Measurements from ENCODE around the gene PRKAG2.

PRKAG2 gene

DNA sequence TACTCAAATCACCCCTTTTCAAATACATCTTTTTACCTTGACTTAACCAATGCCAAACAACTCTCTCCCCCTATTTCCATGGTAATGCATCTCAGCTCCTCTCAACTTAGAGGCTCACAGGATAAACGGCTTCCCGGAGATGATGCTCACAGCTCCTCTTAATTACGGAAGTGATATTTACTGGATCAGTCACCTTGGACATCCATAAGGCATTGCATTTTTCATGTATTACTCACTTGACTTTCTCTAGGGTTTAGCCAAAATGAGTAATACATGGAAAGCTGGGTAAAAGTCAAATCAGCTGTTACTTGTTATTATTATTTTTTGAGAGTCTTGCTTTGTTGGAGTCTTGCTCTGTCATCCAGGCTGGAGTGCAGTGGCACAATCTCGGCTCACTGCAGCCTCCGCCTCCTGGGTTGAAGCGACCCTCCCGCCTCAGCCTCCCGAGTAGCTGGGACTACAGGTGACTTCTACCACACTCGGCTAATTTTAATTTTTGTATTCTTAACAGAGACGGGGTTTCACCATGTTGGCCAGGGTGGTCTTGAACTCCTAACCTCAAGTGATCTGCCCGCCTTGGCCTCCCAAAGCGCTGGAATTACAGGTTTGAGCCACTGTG, 283.9 kb downstream of the PRKAG2 start:
- TF ChIP-seq, protein P1, sequence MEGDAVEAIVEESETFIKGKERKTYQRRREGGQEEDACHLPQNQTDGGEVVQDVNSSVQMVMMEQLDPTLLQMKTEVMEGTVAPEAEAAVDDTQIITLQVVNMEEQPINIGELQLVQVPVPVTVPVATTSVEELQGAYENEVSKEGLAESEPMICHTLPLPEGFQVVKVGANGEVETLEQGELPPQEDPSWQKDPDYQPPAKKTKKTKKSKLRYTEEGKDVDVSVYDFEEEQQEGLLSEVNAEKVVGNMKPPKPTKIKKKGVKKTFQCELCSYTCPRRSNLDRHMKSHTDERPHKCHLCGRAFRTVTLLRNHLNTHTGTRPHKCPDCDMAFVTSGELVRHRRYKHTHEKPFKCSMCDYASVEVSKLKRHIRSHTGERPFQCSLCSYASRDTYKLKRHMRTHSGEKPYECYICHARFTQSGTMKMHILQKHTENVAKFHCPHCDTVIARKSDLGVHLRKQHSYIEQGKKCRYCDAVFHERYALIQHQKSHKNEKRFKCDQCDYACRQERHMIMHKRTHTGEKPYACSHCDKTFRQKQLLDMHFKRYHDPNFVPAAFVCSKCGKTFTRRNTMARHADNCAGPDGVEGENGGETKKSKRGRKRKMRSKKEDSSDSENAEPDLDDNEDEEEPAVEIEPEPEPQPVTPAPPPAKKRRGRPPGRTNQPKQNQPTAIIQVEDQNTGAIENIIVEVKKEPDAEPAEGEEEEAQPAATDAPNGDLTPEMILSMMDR (IDR thresholded peaks at IDR 0.05; ENCODE audit: insufficient read depth, low read length, poor library complexity, severe bottlenecking), result no peak
- Histone ChIP-seq H3K4me3 (replicated peaks; ENCODE audit: low read depth, low read length) (no peak overlapping the region), H3K27me3 (replicated peaks; ENCODE audit: control insufficient read depth, insufficient read depth, low read length) (no peaks in the 10 kb centered on the region), H3K36me3 (ENCODE audit: control insufficient read depth, insufficient read depth, low read length) (no peaks in the 10 kb centered on the region; the same call in 1 of the 2 replicates)
- no peak for DNase-seq (ENCODE audit: extremely low read depth, insufficient read length)

DNA sequence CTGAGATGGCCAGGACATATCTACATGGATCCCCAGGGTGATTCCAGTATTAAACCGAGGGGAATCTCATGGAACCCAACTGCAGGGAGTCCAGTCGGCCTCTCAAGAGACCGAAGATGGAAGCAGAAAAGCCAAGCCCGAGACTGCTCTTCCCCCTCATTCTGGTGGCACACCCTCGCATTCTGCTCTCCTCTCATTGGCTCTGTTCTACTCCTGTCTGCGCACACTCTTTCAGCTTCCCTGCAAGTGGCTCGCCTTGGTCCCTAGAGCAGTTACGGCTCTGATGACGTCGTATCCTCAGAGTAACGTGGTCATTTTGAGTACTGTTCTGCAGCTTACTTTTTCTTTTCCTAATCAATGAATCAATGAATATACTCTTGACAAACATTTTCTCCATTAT, 284.6 kb downstream of the PRKAG2 start:
- H3K4me3 ChIP-seq (replicated peaks; ENCODE audit: low read depth, low read length), result no peak overlapping the region
- H3K36me3 ChIP-seq (ENCODE audit: control insufficient read depth, insufficient read depth, low read length), result no peaks in the 10 kb centered on the region; the same call in 1 of the 2 replicates
- no peaks in the 10 kb centered on the region for H3K27me3 ChIP-seq (replicated peaks; ENCODE audit: control insufficient read depth, insufficient read depth, low read length)
- no peak for DNase-seq (ENCODE audit: extremely low read depth, insufficient read length)
- TF ChIP-seq, protein P1 (IDR thresholded peaks at IDR 0.05; ENCODE audit: insufficient read depth, low read length, poor library complexity, severe bottlenecking), result no peak

DNA sequence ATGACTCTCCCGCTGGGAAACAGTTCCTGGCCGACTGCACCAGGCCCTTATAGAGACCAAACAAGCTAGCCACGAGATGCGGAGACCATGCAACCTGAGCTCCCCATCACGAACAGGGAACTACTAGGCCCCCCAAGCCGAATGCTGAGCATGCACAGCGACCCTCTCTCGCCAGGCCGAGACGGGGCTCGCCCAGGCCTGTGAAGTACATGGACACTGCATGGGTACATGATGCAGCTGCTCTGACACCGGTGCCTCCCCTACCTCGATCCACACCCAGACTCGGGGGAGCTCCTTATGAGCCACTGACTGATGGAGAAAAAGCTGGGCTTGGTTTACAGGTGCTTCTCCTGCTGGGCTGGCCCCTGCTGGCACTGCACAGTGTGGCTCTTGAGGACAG, 285.0 kb downstream of the PRKAG2 start:
- Histone ChIP-seq H3K4me3 (replicated peaks; ENCODE audit: low read depth, low read length) (no peak overlapping the region), H3K36me3 (ENCODE audit: control insufficient read depth, insufficient read depth, low read length) (no peaks in the 10 kb centered on the region; the same call in 1 of the 2 replicates), H3K27me3 (replicated peaks; ENCODE audit: control insufficient read depth, insufficient read depth, low read length) (no peaks in the 10 kb centered on the region)
- no peak for DNase-seq (ENCODE audit: extremely low read depth, insufficient read length)
- TF ChIP-seq, protein P1 (IDR thresholded peaks at IDR 0.05; ENCODE audit: insufficient read depth, low read length, poor library complexity, severe bottlenecking), result no peak

DNA sequence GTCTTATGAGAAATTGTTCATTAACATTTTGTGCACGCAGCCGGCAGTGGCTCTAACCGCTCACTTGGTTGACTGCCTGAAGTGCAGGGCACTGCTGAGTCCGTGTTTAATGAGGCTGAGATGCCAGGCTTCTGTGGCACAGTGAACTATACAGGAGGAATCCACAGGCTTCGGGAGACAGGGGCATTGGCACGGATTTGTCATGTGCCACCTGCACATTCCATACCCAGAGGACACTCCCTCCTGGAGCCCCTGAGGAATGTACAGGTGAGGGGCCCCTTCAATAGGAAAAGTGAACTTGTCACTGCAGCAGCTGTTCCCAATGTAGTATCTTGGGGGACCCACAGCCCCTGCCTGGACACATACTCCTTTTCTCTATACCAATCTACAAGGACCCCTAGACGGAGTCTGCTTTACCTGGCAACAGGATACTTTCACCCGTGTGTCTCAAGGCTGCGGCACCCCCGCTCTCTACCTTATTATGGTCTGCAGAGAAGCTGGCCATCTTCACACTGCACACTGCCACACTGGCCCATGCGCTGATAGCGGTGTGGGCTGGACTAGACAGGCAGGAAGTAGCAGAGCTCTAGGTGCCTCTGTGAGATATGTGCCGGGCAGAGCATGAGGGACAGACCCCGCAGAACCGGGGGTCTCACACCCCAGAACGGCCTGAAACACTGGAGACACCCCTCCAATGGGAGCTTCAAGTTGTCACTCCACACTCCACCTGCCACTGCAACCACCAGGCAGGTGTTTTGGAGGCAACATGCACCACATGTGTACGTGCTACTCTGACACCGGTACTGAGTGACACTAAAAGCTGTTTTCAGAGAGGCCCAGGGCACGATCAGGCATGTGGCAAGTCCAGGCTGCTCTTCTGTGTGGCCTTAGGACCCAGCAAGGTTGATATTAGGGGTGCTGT, 285.8 kb downstream of the PRKAG2 start:
- no peaks in the 10 kb centered on the region for H3K27me3 ChIP-seq (replicated peaks; ENCODE audit: control insufficient read depth, insufficient read depth, low read length)
- H3K4me3 ChIP-seq (replicated peaks; ENCODE audit: low read depth, low read length), result no peak overlapping the region
- no peaks in the 10 kb centered on the region; the same call in 1 of the 2 replicates for H3K36me3 ChIP-seq (ENCODE audit: control insufficient read depth, insufficient read depth, low read length)
- no peak for DNase-seq (ENCODE audit: extremely low read depth, insufficient read length)
- TF ChIP-seq, protein P1 (IDR thresholded peaks at IDR 0.05; ENCODE audit: insufficient read depth, low read length, poor library complexity, severe bottlenecking), result no peak

DNA sequence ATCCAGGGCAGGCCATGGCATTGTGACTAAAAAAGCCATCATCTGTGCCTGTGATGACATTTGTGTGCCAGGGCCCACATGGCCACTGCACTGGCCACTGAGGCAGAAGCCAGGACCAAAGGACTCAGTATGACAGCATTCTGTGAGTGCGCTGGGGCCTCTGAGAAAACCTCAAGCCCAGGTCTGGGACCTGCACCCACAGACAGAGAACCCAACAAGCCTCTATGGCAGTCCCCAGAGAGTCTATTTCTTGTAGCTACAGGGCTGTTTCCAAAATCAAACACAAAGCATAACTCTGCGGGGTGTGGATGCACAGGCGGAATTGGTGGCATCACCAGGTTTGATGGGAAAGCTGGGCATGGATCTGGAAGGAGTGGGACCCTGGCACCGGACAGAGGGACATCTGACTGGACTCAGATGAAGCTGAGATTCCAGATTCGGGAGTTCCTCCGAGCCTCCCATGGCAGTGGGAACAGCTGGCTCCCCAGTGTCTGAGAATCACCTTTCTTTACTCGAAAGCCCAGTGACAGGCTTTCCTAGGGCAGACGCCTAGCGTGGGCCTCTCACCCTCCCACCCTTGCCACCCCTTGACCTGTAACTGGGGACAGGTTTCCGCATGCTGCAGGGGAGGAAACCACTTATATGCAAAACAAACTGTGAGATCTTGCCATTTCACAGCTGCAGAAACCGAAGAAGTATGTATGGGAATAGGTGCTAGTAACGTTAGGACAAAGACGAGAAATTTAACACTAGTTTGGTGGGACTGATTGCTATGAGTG, 286.7 kb downstream of the PRKAG2 start:
- no peak overlapping the region for H3K4me3 ChIP-seq (replicated peaks; ENCODE audit: low read depth, low read length)

More for the DNA sequence above, 286.7 kb downstream of the PRKAG2 start:
- H3K36me3 ChIP-seq (ENCODE audit: control insufficient read depth, insufficient read depth, low read length), result no peaks in the 10 kb centered on the region; the same call in 1 of the 2 replicates
- no peak for DNase-seq (ENCODE audit: extremely low read depth, insufficient read length)
- H3K27me3 ChIP-seq (replicated peaks; ENCODE audit: control insufficient read depth, insufficient read depth, low read length), result no peaks in the 10 kb centered on the region
- TF ChIP-seq, protein P1 (IDR thresholded peaks at IDR 0.05; ENCODE audit: insufficient read depth, low read length, poor library complexity, severe bottlenecking), result no peak
